GM21737 (cell line): ENCODE results near the gene LIPJ.

Source experiments
- ATAC-seq: cut with Tn5 transposase; IDR thresholded peaks from one replicate; pipeline ENCODE4 v1.9.1; 2021; ENCODE audit warnings: mild to moderate bottlenecking, moderate library complexity; ENCODE audit not compliant: unreplicated experiment

Gene LIPJ

GRCh38 chr10:88594482-88594881 lies 7.9 kb downstream of the LIPJ start:
- no peak for ATAC-seq

DNA sequence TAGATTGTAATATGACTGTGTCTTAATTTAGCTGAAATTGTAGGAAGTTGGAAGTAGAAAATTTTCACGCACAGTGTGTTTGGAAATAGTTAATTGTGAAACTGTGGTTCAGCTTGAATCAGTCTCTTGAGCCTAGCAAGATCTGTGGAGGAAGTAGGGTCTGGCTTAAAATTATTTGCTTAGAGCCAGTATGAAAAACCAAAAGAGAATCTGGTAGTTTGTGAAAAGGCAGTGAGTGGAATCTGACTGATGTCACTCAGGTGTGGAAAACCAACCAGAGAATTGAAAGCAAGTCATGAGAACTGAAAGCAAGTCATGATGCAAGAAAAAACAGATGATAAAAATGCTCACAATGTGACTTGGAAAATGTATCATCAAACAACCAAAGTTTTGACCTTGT lies 11.5 kb downstream of the LIPJ start:
- ATAC-seq: peak; percentile 81

GRCh38 chr10:88608052-88608732 lies 21.6 kb downstream of the LIPJ start:
- no peak for ATAC-seq

- ATAC-seq: no peak
These were observed 22.2 kb downstream of the LIPJ start for GRCh38 chr10:88608780-88609179.

- no peak for ATAC-seq
These were observed 29.9 kb downstream of the LIPJ start for GRCh38 chr10:88616250-88616977.

- no peak for ATAC-seq
These were observed 31.3 kb downstream of the LIPJ start for GRCh38 chr10:88617772-88618300.

DNA sequence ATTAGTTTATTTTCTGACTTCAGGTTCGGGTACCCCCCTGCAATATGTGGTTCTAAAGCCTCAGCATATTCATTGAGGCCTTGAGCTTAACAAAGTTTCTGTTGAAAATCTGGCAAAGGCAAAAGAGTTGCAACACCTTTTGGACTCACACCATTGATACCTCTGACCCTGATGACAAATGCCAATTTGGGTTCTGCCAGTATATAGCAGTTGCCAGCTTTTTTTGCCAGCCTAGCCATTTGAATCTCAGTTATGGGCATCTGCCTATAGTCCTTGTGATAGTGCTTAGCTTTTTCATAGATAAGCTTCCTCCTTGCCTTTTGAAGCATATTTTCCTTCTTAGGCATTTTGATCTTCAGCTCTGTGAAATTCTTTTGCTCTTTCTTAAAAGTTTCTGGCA lies 31.9 kb downstream of the LIPJ start:
- no peak for ATAC-seq

DNA sequence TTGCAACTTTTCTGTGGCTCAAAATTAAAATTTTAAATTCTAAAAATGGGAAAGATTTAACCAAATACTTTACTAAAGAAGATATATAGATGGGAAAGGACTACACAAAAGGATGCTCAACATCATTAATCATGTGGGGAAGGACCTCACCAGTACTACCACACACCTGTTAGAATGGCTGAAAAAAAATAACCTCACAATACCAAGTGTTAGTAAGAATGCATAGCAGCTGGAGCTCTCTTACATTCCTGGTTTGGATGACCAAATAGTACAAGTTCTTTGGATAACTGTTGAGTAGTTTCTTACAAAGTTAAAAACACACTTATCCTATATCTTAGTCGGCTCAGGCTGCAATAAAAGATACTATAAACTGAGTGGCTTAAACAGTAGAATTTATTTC lies 33.9 kb downstream of the LIPJ start:
- ATAC-seq: no peak

DNA sequence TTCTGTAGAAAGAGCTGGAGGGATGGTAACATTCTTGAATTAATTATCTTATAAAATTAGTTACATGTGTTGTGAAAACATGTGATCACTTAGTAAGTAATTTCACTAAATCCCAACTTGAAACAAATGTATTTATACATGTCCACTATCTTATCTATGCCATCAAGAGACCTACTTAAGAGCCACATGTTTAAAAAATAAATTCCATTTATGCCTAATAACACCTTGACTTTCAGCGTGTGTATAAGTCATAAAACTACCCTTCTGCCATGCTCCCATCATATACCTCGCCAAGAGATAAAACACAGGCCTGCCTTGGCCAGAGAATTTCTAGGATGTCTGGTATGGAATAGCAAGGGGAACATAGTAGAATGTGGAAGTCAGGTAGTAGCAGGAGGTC lies 37.3 kb downstream of the LIPJ start:
- ATAC-seq: no peak

GRCh38 chr10:88624840-88625239 lies 38.3 kb downstream of the LIPJ start:
- ATAC-seq: no peak

DNA sequence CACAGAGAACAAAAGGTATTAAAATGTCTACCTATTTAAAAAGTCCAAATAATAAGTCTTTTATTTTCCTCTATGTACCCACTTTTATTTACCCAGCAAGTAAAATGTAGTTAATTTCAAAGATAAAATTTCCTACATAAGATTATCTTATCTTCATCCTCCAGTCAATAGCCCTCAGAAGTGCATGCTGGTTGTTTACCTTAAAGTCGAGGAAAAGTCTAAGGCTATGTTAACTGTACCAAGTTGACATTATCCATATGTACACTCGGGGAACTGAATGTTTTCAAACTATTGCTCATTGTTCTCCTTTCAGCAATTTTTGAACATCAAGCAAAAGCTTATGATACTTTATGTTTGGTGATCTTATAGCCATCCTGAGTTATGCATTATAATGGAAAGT lies 53.6 kb downstream of the LIPJ start:
- ATAC-seq: no peak

GRCh38 chr10:88642209-88642608 lies 55.6 kb downstream of the LIPJ start:
- no peak for ATAC-seq

DNA sequence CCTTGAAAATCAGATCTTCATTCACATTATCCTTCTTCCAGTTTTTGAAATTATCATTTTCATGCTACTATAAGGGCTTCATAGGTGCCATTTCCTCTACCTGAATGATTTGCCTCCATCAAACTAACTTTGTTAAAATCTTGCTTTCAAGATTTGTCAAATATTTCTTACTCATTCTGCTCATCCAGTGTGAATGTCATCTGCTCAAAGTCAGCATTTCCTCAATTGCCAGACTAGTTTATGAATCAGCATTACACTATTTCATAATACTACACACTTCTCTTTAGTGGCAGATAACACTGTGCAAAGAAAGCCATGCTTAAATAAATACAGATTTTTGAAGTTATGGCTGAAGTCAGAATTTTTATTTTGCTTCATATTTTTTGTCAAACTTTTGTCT lies 56.4 kb downstream of the LIPJ start:
- no peak for ATAC-seq

DNA sequence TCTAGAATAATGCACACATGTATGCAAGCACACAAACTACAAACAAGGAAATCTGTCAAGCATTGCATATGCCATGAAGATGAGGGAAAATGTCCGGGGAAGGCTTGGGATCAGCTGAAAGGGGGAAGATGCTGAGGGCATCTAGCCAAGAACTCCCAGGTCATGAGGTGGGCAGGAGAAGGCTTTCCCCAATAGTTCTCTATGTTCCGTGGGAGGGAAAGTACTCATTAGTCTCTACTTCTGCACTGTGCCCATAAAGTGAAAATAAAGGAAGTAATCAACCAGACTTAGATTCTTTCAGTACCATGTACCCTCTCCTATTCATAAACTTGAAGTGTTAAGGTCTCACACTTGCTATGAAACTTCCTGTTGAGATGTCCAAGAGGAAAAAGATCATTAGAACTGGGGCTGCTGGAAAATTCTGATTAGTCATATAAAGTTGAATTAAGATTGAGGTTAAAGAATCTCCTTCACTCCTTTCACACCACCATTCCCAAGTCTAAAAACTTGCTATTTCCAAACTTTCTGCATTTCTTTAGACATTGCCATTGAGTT lies 60.6 kb downstream of the LIPJ start:
- no peak for ATAC-seq

- no peak for ATAC-seq
These were observed 64.6 kb downstream of the LIPJ start for GRCh38 chr10:88651101-88651551.

DNA sequence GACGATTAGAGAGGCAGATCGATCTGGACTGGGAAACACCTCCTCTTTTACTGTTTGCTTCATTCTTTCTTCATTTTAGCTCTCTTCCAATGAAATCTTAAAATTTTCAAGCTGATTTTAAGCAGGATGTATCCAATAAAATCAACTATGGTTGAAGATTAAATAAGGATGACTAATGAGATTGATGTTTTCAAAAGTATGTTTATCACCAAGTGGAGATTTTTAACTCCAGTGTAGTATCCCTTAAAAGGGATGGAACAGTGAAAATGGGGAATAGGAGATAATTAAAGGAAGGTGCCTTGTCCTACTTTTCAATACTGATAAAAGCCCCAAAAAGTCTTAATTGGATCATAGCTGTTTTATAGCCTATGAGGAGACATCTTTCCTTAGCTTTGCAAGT lies 66.1 kb downstream of the LIPJ start:
- no peak for ATAC-seq
